GM19463 (cell line): Measurements from ENCODE around the gene LEMD3.
"Not testable (repeated sequence)": the region's sequence is repeated elsewhere in the genome, so short reads cannot be mapped to it uniquely, and the experiment has no call there.

ENCODE experiments used
- ATAC-seq: cut with Tn5 transposase; IDR thresholded peaks from one replicate; pipeline ENCODE4 v1.9.1; 2021; ENCODE audit warnings: mild to moderate bottlenecking, moderate library complexity; ENCODE audit not compliant: unreplicated experiment

Gene LEMD3

GRCh38 chr12:65276916-65277530, 107.6 kb downstream of the LEMD3 start:
- ATAC-seq: no peak

DNA sequence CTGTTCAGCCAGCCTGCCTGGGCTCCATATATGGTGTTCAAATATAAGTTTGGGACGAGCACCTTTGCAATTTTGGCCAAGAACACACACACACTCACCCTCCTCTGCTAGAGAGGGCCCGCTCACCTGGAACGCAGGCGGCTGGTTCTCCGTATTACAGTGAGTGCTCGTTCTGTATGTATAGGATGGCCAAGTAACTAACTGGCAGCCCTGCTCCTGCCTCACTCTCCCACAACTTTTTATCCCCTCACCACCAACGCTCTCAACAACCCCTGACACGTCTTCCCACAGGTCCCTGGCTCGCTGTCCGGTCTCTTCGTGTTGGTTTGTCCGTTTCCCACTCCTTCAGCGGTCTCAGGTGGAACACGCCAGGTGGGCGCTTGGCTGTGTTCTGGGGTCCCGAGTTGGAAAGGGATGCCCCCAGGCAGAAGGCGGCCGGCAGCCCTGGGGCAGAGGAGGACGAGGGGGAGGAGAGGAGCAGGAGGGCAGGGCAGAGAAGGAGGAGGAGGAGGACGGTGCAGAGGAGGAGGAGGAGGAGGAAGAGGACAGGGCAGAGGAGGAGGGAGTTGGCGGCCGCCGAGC, 108.7 kb downstream of the LEMD3 start:
- ATAC-seq: no peak

DNA sequence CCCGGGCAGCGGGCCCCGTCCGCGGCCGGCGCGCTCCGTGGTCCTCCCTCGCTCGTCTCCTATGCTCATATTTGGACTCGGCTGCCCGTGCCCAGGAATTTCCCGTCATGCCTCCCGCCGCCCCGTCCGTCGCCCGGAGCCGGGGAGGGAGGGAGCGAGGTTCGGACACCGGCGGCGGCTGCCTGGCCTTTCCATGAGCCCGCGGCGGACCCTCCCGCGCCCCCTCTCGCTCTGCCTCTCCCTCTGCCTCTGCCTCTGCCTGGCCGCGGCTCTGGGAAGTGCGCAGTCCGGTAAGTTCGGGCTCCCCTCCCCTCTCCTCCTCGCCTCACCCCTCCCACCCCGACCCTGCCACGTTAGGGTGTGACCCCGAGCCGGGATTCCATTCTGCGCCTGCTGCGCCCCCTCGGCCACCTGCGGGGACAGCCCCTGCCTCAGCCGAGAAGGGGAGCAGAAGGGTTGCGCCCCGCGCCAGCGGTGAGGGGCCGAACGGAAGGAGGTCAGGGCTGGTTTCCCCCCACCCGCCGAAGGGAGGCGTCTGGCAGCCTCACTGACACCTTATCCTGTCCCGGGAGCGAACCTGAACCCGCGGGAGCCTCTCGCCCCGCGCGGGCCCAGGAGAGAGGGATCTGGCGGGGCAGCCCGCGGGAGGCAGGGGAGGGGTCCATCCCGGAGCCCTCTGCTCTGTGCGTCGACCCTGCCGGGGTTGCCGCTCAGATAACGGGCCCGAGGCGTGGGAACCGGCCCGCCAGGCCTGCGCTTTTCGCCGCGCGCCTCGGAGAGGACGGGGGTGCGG, 109.4 kb downstream of the LEMD3 start, which contains the start of gene MSRB3:
TSS of gene MSRB3 (plus strand) at position 108 of the 793 bp plus-strand sequence. CDS start 29,897 bp downstream, outside the sequence.
- ATAC-seq: peak; percentile 55

DNA sequence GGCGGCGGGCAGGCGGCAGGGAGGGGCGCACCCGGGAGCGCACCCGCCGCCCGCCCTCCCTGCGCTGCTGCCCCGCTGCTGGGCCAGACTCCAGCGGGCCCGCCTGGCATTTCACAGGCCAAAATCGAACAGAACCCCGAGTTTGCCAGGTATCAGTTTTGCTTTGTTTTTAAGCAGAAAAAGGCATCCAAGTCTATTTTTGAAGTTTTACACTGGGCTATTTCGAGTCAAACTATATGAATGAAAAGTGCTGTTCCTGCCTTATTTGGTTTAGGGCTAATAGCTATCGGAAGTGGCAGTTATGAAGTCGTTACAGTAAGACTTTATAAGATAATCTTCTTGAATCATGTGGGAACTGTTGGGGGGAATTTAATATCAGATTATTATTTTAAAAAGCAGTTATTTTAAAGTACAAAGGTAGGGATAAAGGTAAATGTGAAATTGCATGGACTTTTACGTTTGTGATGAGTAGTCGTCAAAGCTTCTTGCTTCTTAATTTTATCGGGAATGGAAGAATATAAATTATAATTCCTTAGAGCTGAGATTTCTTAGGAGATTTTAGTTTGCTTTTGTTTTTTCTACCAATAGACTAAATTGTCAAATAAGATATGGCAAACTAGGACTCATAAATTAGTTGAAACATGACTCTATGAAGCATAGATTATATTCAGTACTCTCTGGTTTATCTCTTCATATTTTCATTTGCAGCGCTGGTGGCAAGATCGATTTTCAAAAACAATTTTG, 110.2 kb downstream of the LEMD3 start:
- peak; percentile 45 for ATAC-seq

DNA sequence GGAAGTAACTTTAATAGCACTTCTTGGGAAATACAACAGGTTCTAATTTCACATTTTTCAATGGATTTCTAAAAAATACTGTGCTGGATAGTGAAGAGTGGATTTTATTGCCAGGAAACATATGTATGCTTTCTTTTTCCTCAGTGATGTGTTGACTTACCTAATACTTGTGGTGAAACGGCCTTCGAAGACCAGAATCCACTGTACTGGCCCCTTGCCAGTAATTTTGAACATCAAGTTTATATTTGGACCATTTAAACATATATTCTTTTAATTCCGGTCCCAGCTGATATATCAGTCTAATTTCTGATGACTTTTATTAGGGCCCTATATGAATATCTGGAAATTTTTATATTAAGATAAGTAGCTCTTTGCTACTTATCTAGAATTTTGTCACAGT, 110.9 kb downstream of the LEMD3 start:
- no peak for ATAC-seq

DNA sequence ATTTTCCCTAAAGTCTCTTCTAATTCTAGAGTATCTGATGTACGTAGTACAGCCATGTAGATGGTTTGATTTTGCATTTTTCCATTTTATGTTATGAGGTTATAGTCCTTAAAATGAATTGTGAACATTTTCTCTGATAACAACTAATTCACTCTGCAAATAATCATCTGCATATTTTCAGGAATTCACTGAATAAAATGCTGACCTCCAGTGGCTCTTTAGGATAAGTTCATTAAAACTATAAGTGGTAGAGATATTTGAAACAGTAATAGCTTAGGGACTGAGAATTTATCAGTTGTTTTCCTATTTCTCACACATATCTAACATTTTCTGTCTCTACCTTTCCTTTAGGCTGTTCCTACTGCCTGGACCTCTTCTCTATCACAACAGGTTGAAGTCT, 113.5 kb downstream of the LEMD3 start:
- no peak for ATAC-seq

GRCh38 chr12:65285532-65285931, 116.1 kb downstream of the LEMD3 start:
- not testable (repeated sequence) for ATAC-seq

GRCh38 chr12:65287426-65287825, 118.0 kb downstream of the LEMD3 start:
- ATAC-seq: no peak

DNA sequence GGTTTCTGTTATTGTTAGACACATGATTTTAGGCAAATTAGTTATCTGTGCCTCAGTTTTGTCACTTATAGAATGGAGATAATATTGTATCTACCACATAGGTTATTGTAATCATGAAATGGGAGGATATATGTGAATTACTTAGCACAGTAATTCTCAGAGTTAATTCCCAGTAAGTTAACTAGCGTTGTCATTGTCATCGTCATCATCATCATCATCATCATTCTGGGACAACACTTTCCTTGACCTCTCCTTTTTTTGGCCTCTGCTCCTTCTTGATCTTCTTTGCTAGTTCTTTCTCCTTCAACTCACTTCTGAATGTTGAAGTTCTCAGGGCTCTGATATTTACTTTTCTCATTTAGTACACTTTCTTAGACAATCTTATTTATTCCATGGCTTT, 122.9 kb downstream of the LEMD3 start:
- ATAC-seq: no peak

GRCh38 chr12:65293735-65294134, 124.4 kb downstream of the LEMD3 start:
- ATAC-seq: no peak

DNA sequence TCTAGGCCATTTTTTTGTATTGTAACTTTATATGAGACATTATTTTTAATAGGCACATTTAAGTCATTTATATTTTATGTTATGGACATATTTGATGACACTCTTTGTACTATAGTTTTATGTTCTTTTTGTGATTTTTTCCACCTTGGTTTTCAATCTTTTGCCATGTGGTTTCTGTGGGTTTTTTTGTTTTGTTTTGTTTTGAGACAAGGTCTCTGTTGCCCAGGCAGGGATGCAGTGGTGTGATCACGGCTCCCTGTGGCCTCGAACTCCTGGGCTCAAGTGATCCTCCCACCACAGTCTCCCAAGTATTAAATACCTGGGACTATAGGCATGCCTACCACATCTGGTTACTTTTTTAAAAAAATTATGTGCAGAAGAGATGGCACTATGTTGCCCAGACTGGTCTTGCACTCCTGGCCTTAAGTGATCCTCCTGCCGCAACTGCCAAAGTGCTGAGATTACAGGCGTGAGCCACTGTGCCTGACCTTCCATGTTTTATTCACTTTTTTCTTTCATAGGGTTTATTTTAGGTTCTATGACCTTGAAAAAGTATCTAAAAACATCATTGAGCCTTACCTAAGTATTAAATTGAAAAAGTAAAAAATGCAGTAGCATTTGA, 125.4 kb downstream of the LEMD3 start:
- no peak for ATAC-seq

DNA sequence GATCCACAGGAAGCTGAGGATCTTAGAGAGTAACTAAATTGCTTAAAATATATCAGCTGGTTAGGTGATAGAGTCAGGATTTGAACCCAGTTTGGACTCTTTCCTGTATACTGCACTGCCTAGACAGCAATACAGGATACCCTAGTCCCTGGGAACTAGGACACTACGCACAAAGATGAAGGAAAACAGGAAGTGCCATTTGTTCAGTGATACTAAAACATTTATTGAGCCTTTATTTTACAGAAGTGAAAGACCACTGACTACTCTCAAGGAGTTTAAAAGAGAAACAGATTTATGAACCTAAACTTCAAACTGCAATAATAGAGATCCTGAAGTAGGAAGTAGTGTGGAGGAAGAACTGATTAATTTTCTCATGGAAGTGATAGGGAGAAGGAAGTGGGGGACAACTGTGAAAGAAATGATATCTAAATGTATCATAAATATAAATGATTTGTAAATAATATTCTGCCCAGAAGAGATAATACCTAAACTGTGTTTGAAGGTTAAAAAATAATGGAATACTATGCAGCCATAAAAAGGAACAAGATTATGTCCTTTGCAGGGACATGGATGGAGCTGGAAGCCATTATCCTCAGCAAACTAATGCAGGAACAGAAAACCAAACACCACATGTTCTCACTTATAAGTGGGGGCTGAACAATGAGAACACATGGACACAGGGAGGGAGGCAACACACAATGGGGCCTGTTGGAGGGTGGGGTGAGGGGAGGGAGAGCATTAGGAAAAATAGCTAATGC, 127.3 kb downstream of the LEMD3 start:
- ATAC-seq: no peak
